Activated B cell treated with CpG ODN at 0.5 μM for 24 hours (primary cell): ENCODE data around the gene C11orf42. TPM values are rescaled to one million over a fixed set of nuclear protein-coding genes. Genes with fewer than 3 reads are reported as not detected.

Experiments
- ATAC-seq: fragments of 200-7000 bp; cut with Tn5 transposase; one replicate; pipeline ENCODE4 v1.10.0; 2021; ENCODE audit warnings: low read depth, mild to moderate bottlenecking, moderate library complexity
- CTCF ChIA-PET: fragments of 350-600 bp; sonication (Branson Sonifier 250); formaldehyde crosslinking; loops from one replicate; lab custom pipeline; 2021; ENCODE audit warnings: antibody characterized with exemption; lab: Charles Lee
- POLR2A ChIA-PET: fragments of 350-600 bp; sonication (Branson Sonifier 250); formaldehyde crosslinking; loops from one replicate; lab custom pipeline; 2021; ENCODE audit warnings: antibody characterized with exemption; lab: Charles Lee
- DNase-seq: peaks from one replicate; pipeline ENCODE4 v3.0.0; 2022
- H3K27ac Mint-ChIP-seq: one replicate; pipeline ENCODE4 v1.8.0; 2020; ENCODE audit warnings: mixed read lengths
- H3K27me3 Mint-ChIP-seq: one replicate; pipeline ENCODE4 v1.8.0; 2021; ENCODE audit warnings: mixed read lengths
- H3K36me3 Mint-ChIP-seq: one replicate; pipeline ENCODE4 v1.8.0; 2021; ENCODE audit warnings: low read depth, mixed read lengths
- H3K4me1 Mint-ChIP-seq: one replicate; pipeline ENCODE4 v1.8.0; 2021; ENCODE audit warnings: mixed read lengths
- H3K4me3 Mint-ChIP-seq: one replicate; pipeline ENCODE4 v1.8.0; 2020; ENCODE audit warnings: mild to moderate bottlenecking, mixed read lengths
- H3K9me3 Mint-ChIP-seq: one replicate; pipeline ENCODE4 v1.8.0; 2020; ENCODE audit warnings: mixed read lengths
- CTCF ChIP-seq: fragments of 200-600 bp; IDR thresholded peaks from one replicate; pipeline ENCODE4 v1.8.0; 2022; ENCODE audit warnings: antibody characterized with exemption, mild to moderate bottlenecking
- intact Hi-C: fragments of 100-400 bp; cut with micrococcal nuclease; formaldehyde crosslinking; loops from one replicate; pipeline ENCODE4 v1.15.1; 2024
- total RNA-seq: library from RNA; stranded (reverse); gene quantifications from 2 replicates; pipeline ENCODE4 v1.2.3, GENCODE V29; 2022

The C11orf42 gene
- total RNA-seq, 1 donor from 2014 or later = not detected

- no peaks in the 10 kb centered on the region for H3K27me3 Mint-ChIP-seq
- no peak overlapping the region for H3K4me3 Mint-ChIP-seq
- H3K4me1 Mint-ChIP-seq = peaks cover 11% of the 10 kb centered on the region
- DNase-seq (no peak), ATAC-seq (no peak)
- no peak for TF ChIP-seq CTCF
- H3K9me3 Mint-ChIP-seq = no peaks in the 10 kb centered on the region
- POLR2A ChIA-PET = no interaction called here
- H3K27ac Mint-ChIP-seq = no peak overlapping the region
- CTCF ChIA-PET = no interaction called here
- intact Hi-C loops = no loop called here
- peaks cover 16% of the 10 kb centered on the region for H3K36me3 Mint-ChIP-seq
These were observed 3.9 kb upstream of the C11orf42 start for GRCh38 chr11:6201481-6201880.

GRCh38 chr11:6202041-6202440 lies 3.3 kb upstream of the C11orf42 start:
- Mint-ChIP-seq H3K27ac (no peak overlapping the region), H3K36me3 (peaks cover 20% of the 10 kb centered on the region), H3K4me3 (no peak overlapping the region), H3K4me1 (peaks cover 11% of the 10 kb centered on the region), H3K9me3 (no peaks in the 10 kb centered on the region), H3K27me3 (no peaks in the 10 kb centered on the region)
- ChIA-PET CTCF (no interaction called here), POLR2A (no interaction called here)
- no peak for TF ChIP-seq CTCF
- intact Hi-C loops = no loop called here
- DNase-seq (no peak), ATAC-seq (no peak)

- TF ChIP-seq CTCF = no peak
- no peak overlapping the region for H3K27ac Mint-ChIP-seq
- intact Hi-C loops = no loop called here
- no peak overlapping the region for H3K4me3 Mint-ChIP-seq
- ATAC-seq (no peak), DNase-seq (no peak)
- POLR2A ChIA-PET = no interaction called here
- no peaks in the 10 kb centered on the region for H3K27me3 Mint-ChIP-seq
- CTCF ChIA-PET = no interaction called here
- H3K4me1 Mint-ChIP-seq = peaks cover 11% of the 10 kb centered on the region
- H3K36me3 Mint-ChIP-seq = peaks cover 31% of the 10 kb centered on the region
- no peaks in the 10 kb centered on the region for H3K9me3 Mint-ChIP-seq
These were observed 2.0 kb upstream of the C11orf42 start for GRCh38 chr11:6203327-6203726.

- ChIA-PET POLR2A (no interaction called here), CTCF (no interaction called here)
- no peak overlapping the region for H3K27ac Mint-ChIP-seq
- TF ChIP-seq CTCF = no peak
- no peaks in the 10 kb centered on the region for H3K9me3 Mint-ChIP-seq
- peaks cover 44% of the 10 kb centered on the region for H3K36me3 Mint-ChIP-seq
- intact Hi-C loops = no loop called here
- H3K4me3 Mint-ChIP-seq = no peak overlapping the region
- DNase-seq = no peak
- no peak for ATAC-seq
- no peaks in the 10 kb centered on the region for H3K27me3 Mint-ChIP-seq
- H3K4me1 Mint-ChIP-seq = peaks cover 11% of the 10 kb centered on the region
These were observed 651 bp upstream of the C11orf42 start for GRCh38 chr11:6204706-6205105.

- Mint-ChIP-seq H3K9me3 (no peaks in the 10 kb centered on the region), H3K27me3 (no peaks in the 10 kb centered on the region), H3K4me1 (peaks cover 8% of the 10 kb centered on the region), H3K27ac (no peak overlapping the region), H3K36me3 (peaks cover 52% of the 10 kb centered on the region), H3K4me3 (no peak overlapping the region)
- no peak for TF ChIP-seq CTCF
- ChIA-PET CTCF (no interaction called here), POLR2A (no interaction called here)
- intact Hi-C loops = no loop called here
- DNase-seq (no peak), ATAC-seq (no peak)
These were observed 1.3 kb downstream of the C11orf42 start for GRCh38 chr11:6206456-6207180.
